Activated naive CD4-positive, alpha-beta T cell treated with Interleukin-2 at 50 U/mL for 16 hours (primary cell): ENCODE data around the gene HES6.

Experiments used
- DNase-seq: peaks from one replicate; pipeline ENCODE4 v3.0.0-alpha.2; 2020

HES6 gene

GRCh38 chr2:238252766-238253630 lies 13.2 kb upstream of the HES6 start:
- DNase-seq: no peak

GRCh38 chr2:238251986-238252385 lies 12.1 kb upstream of the HES6 start:
- no peak for DNase-seq

- DNase-seq: no peak
These were observed 11.5 kb upstream of the HES6 start for GRCh38 chr2:238251331-238251730.

GRCh38 chr2:238250896-238251295 lies 11.1 kb upstream of the HES6 start:
- DNase-seq: no peak

- no peak for DNase-seq
These were observed 8.1 kb upstream of the HES6 start for GRCh38 chr2:238247841-238248453.

- no peak for DNase-seq
These were observed 7.4 kb upstream of the HES6 start for GRCh38 chr2:238247002-238247822.

GRCh38 chr2:238244151-238244550 lies 4.3 kb upstream of the HES6 start:
- DNase-seq: no peak

GRCh38 chr2:238243496-238244076 lies 3.7 kb upstream of the HES6 start:
- no peak for DNase-seq

- no peak for DNase-seq
These were observed 3.1 kb upstream of the HES6 start for GRCh38 chr2:238242731-238243495.

- DNase-seq: no peak
These were observed 2.1 kb upstream of the HES6 start for GRCh38 chr2:238241970-238242369.

- DNase-seq: no peak
These were observed 1.2 kb upstream of the HES6 start for GRCh38 chr2:238240757-238241711.

GRCh38 chr2:238239543-238239862 lies 335 bp downstream of the HES6 start:
- DNase-seq: no peak

- peak; percentile 43 for DNase-seq
These were observed 884 bp downstream of the HES6 start for GRCh38 chr2:238238766-238239542.

GRCh38 chr2:238238311-238238765 lies 1.5 kb downstream of the HES6 start:
- DNase-seq: no peak

GRCh38 chr2:238237431-238238135 lies 2.3 kb downstream of the HES6 start:
- no peak for DNase-seq

GRCh38 chr2:238236571-238236970 lies 3.3 kb downstream of the HES6 start:
- no peak for DNase-seq

GRCh38 chr2:238235856-238236255 lies 4.0 kb downstream of the HES6 start:
- DNase-seq: no peak

GRCh38 chr2:238235331-238235732 lies 4.5 kb downstream of the HES6 start:
- DNase-seq: no peak

GRCh38 chr2:238233625-238234024 lies 6.2 kb downstream of the HES6 start:
- no peak for DNase-seq

- DNase-seq: no peak
These were observed 8.0 kb downstream of the HES6 start for GRCh38 chr2:238231809-238232208.
